PFSK-1 (cell line): ENCODE data around the gene MMP23B.

Source experiments
- FOXP2 ChIP-seq: optimal IDR thresholded peaks from 2 replicates; pipeline ENCODE3; 2011; ENCODE audit warnings: borderline replicate concordance, control low read depth, inconsistent platforms; ENCODE audit not compliant: insufficient read depth; ENCODE audit errors: extremely low read length, extremely low read depth
- POLR2AphosphoS5 ChIP-seq: IDR thresholded peaks from 2 replicates; pipeline ENCODE4 v1.6.1; 2012; ENCODE audit warnings: low read depth, mild to moderate bottlenecking, control low read depth, low read length, moderate library complexity
- SIN3A ChIP-seq: IDR thresholded peaks from 2 replicates; pipeline ENCODE4 v1.6.1; 2012; ENCODE audit warnings: mild to moderate bottlenecking, low read length, moderate library complexity, borderline replicate concordance; ENCODE audit not compliant: insufficient read depth
- TAF1 ChIP-seq: IDR thresholded peaks from 2 replicates; pipeline ENCODE4 v1.6.1; 2012; ENCODE audit warnings: low read length, control low read depth, borderline replicate concordance; ENCODE audit not compliant: insufficient read depth
- TF ChIP-seq, protein P1 (sequence below), 2 experiments: IDR thresholded peaks; 2 replicates each; pipeline versions ENCODE4 v1.6.1 to v1.8.0; 2011 to 2012; ENCODE audit warnings: low read depth in 2 of 2, low read length in 2 of 2, control low read depth in 1 of 2, inconsistent platforms in 1 of 2, mild to moderate bottlenecking in 1 of 2, moderate library complexity in 1 of 2; ENCODE audit not compliant: insufficient read depth in 1 of 2

- TF ChIP-seq POLR2AphosphoS5 = no peak
- TF ChIP-seq, protein P1, sequence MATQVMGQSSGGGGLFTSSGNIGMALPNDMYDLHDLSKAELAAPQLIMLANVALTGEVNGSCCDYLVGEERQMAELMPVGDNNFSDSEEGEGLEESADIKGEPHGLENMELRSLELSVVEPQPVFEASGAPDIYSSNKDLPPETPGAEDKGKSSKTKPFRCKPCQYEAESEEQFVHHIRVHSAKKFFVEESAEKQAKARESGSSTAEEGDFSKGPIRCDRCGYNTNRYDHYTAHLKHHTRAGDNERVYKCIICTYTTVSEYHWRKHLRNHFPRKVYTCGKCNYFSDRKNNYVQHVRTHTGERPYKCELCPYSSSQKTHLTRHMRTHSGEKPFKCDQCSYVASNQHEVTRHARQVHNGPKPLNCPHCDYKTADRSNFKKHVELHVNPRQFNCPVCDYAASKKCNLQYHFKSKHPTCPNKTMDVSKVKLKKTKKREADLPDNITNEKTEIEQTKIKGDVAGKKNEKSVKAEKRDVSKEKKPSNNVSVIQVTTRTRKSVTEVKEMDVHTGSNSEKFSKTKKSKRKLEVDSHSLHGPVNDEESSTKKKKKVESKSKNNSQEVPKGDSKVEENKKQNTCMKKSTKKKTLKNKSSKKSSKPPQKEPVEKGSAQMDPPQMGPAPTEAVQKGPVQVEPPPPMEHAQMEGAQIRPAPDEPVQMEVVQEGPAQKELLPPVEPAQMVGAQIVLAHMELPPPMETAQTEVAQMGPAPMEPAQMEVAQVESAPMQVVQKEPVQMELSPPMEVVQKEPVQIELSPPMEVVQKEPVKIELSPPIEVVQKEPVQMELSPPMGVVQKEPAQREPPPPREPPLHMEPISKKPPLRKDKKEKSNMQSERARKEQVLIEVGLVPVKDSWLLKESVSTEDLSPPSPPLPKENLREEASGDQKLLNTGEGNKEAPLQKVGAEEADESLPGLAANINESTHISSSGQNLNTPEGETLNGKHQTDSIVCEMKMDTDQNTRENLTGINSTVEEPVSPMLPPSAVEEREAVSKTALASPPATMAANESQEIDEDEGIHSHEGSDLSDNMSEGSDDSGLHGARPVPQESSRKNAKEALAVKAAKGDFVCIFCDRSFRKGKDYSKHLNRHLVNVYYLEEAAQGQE (IDR thresholded peaks at IDR 0.05; ENCODE audit: insufficient read depth in 1 of 2, low read depth in 2 of 2, low read length in 2 of 2) = no peak
- TF ChIP-seq SIN3A = no peak
- TF ChIP-seq FOXP2 = no peak
- TF ChIP-seq TAF1 = no peak
Measured at GRCh38 chr1:1613509-1614082, 18.4 kb upstream of the MMP23B start.
